HPDE6-E6E7 (cell line): ENCODE data around the gene DLGAP4.
A peak's percentile ranks its signal among the peaks of the same experiment; 100 is the strongest.

Experiments used
- DNase-seq: peaks from one replicate; pipeline ENCODE4 v3.0.0; 2011; ENCODE audit warnings: missing footprints; ENCODE audit errors: extremely low spot score

DLGAP4 gene

GRCh38 chr20:36477475-36477874, 171.3 kb downstream of the DLGAP4 start:
- DNase-seq = no peak

- no peak for DNase-seq
These were observed 172.2 kb downstream of the DLGAP4 start for GRCh38 chr20:36478137-36478905.

GRCh38 chr20:36479938-36480337, 173.8 kb downstream of the DLGAP4 start:
- DNase-seq = no peak

- no peak for DNase-seq
These were observed 174.4 kb downstream of the DLGAP4 start for GRCh38 chr20:36480456-36481048.

GRCh38 chr20:36481380-36482043, 175.4 kb downstream of the DLGAP4 start:
- DNase-seq = no peak

- no peak for DNase-seq
These were observed 175.9 kb downstream of the DLGAP4 start for GRCh38 chr20:36482044-36482473.

GRCh38 chr20:36483209-36483918, 177.2 kb downstream of the DLGAP4 start:
- no peak for DNase-seq

- no peak for DNase-seq
These were observed 178.0 kb downstream of the DLGAP4 start for GRCh38 chr20:36483919-36484808.

GRCh38 chr20:36485286-36485685, 179.1 kb downstream of the DLGAP4 start:
- DNase-seq = no peak

- no peak for DNase-seq
These were observed 180.9 kb downstream of the DLGAP4 start for GRCh38 chr20:36487069-36487468.

- no peak for DNase-seq
These were observed 184.1 kb downstream of the DLGAP4 start for GRCh38 chr20:36490191-36490590.

- DNase-seq = peak; percentile 88
These were observed 185.9 kb downstream of the DLGAP4 start for GRCh38 chr20:36491901-36492617.

- no peak for DNase-seq
These were observed 187.1 kb downstream of the DLGAP4 start for GRCh38 chr20:36493051-36493800.

- DNase-seq = no peak
These were observed 187.6 kb downstream of the DLGAP4 start for GRCh38 chr20:36493801-36494114.

GRCh38 chr20:36496707-36497669, 190.8 kb downstream of the DLGAP4 start:
- DNase-seq = no peak

- no peak for DNase-seq
These were observed 191.7 kb downstream of the DLGAP4 start for GRCh38 chr20:36497856-36498255.

GRCh38 chr20:36498386-36499179, 192.4 kb downstream of the DLGAP4 start:
- DNase-seq = no peak

- DNase-seq = no peak
These were observed 193.1 kb downstream of the DLGAP4 start for GRCh38 chr20:36499211-36499610.
